Cardiac fibroblast (primary cell): ENCODE data around the gene KIAA1191.
A peak's percentile ranks its signal among the peaks of the same experiment; 100 is the strongest.

Experiments
- DNase-seq, 2 donors: peaks; one replicate each; pipeline versions ENCODE4 v3.0.0 to v3.0.0-alpha.2; 2010; ENCODE audit warnings: low read depth in 2 of 2
- H3K4me3 ChIP-seq, 2 donors: replicated peaks in 1 of 2; 1 replicate in 1 of 2; 2 replicates in 1 of 2; pipeline ENCODE4 v1.5.1; 2011; ENCODE audit warnings: low read depth in 2 of 2, low read length in 2 of 2, mild to moderate bottlenecking in 2 of 2, moderate library complexity in 1 of 2
- CTCF ChIP-seq: IDR thresholded peaks from one replicate; pipeline ENCODE4 v1.5.1; 2011; ENCODE audit warnings: low read depth, mild to moderate bottlenecking, low read length, inconsistent platforms

Gene KIAA1191

GRCh38 chr5:176396330-176396729 lies 34.8 kb upstream of the KIAA1191 start:
- H3K4me3 ChIP-seq, result no peak overlapping the region
- DNase-seq, result no peak
- no peak for TF ChIP-seq CTCF

GRCh38 chr5:176394881-176395675 lies 33.5 kb upstream of the KIAA1191 start:
- no peak overlapping the region for H3K4me3 ChIP-seq
- no peak for TF ChIP-seq CTCF
- peak in 1 of 2 donors; percentile 53 for DNase-seq

DNA sequence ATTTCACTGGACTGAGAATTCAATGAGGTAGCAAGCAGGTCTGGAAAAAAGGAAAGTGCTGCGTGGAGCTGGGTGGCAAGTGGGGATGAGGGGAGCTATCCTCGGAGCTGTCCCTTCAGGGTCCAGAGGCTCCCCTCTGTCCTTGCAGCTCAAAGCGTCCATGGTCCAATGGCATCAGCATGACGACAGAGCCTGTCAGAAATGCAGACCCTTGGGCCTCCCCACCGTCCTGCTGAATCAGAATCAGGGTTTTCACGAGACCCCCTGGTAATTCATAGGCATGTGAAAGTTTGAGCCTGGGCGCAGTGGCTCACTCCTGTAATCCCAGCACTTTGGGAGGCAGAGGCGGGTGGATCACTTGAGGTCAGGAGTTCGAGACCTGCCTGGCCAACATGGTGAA lies 32.5 kb upstream of the KIAA1191 start:
- TF ChIP-seq CTCF, result no peak
- no peak overlapping the region for H3K4me3 ChIP-seq
- no peak for DNase-seq

DNA sequence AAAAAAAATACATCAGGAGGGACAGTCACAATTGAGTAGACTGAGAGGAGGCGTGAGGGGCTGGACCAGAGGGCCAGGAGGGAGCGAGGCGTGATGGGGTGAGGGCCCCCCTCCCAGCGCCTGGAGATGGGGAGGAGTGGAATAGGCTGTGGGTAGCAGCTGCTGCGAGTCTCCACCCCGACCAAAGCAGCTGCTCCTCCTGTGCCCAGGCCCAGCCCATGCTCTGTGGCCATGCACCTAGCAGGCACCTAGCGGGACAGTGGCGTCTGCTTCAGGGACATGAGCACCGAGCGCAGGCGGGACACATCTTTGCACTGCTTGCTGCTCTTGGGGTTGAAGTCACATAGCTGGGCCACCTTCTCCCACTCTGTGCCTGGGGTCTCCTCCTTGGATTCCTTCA lies 31.0 kb upstream of the KIAA1191 start:
- no peak for TF ChIP-seq CTCF
- no peak overlapping the region for H3K4me3 ChIP-seq
- no peak for DNase-seq

DNA sequence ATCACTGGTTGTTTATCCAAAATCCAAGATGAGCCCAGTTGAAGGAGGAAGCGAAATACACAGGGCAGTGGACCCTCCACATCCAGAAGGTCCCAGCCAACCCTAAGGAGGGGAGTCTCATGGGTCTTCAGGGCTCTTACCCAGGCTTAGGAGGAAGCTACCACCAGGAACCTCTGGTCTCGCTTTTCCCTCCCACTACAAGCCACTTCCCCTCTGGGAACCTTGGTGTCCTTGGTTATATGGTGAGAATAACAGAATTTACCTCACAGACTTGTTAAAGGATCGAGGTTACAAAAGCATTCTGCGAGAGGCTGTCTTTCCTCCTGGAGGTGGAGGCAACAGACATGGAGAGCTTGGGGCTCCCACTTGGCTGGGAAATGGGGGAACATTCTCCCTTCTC lies 30.4 kb upstream of the KIAA1191 start:
- no peak for DNase-seq
- H3K4me3 ChIP-seq, result no peak overlapping the region
- no peak for TF ChIP-seq CTCF

DNA sequence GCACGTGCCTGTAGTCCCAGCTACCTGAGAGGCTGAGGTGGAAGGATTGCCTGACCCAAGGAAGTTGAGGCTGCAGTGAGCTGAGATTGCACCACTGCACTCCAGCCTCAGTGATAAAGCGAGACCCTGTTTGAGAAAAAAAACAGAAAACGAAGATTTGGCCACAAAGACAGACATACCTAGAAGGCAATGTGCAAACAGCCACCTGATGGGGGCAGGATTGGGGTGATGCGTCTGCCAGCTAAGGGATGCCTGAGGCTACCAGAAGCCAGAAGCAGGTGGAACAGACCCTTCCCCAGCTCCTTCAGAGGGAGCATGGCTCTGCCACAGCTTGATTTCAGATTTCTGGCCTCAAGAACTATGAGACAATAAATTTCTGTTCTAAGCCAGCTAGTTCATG lies 29.9 kb upstream of the KIAA1191 start:
- TF ChIP-seq CTCF, result no peak
- H3K4me3 ChIP-seq, result no peak overlapping the region
- no peak for DNase-seq
